ACC112 (cell line): ENCODE data around the gene ATP2A3.
A peak's percentile ranks its signal among the peaks of the same experiment; 100 is the strongest.

Source experiments
- H2AFZ ChIP-seq: fragments of 200-600 bp; sonication (generic); one replicate; pipeline ENCODE4 v1.6.0; 2017; ENCODE audit warnings: antibody characterized with exemption, low read length; ENCODE audit not compliant: unreplicated experiment
- H3K27ac ChIP-seq: fragments of 200-600 bp; sonication (generic); 2 replicates; pipeline ENCODE4 v1.5.1; 2014; ENCODE audit warnings: low read depth, mild to moderate bottlenecking, antibody characterized with exemption, low read length, moderate library complexity
- H3K27me3 ChIP-seq: fragments of 200-600 bp; sonication (generic); 2 replicates; pipeline ENCODE4 v1.6.1; 2014; ENCODE audit warnings: mild to moderate bottlenecking, antibody characterized with exemption, low read length, moderate library complexity, mixed read lengths; ENCODE audit not compliant: insufficient read depth
- H3K36me3 ChIP-seq: fragments of 200-600 bp; sonication (generic); 2 replicates; pipeline ENCODE4 v1.6.1; 2016; ENCODE audit warnings: mild to moderate bottlenecking, antibody characterized with exemption, low read length, moderate library complexity, mixed read lengths; ENCODE audit not compliant: insufficient read depth
- H3K4me1 ChIP-seq: fragments of 200-600 bp; sonication (generic); one replicate; pipeline ENCODE4 v1.6.1; 2016; ENCODE audit warnings: low read length, mixed read lengths; ENCODE audit not compliant: insufficient read depth, unreplicated experiment, control insufficient read depth
- H3K4me3 ChIP-seq: fragments of 200-600 bp; sonication (generic); 2 replicates; pipeline ENCODE4 v1.5.1; 2014; ENCODE audit warnings: mild to moderate bottlenecking, low read depth, low read length
- H3K79me2 ChIP-seq: fragments of 200-600 bp; sonication (generic); one replicate; pipeline ENCODE4 v1.6.0; 2016; ENCODE audit warnings: low read length; ENCODE audit not compliant: control insufficient read depth, unreplicated experiment, insufficient read depth

The ATP2A3 gene

DNA sequence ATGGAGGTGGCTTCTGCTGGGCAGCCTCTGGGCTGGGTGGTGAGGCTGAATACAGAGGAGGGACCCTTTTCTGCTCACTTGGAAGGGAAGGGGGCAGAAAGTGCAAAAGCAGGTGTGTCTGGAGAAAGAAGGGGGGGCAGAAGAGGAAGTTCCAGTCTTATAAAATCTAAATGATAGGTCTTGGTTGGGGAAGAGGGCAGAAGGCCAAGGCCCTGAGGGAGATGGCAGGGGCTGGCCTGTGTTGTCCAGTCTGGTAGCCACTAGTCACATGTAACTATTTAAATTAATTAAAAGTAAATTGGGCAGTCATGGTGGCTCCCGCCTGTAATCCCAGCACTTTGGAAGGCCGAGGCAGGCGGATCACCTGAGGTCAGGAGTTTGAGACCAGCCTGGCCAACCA lies 68.9 kb downstream of the ATP2A3 start:
- Histone ChIP-seq H3K79me2 (no peaks in the 10 kb centered on the region), H3K4me1 (peaks cover 28% of the 10 kb centered on the region), H3K4me3 (no peak overlapping the region), H3K27ac (no peak overlapping the region), H2AFZ (no peak overlapping the region), H3K36me3 (no peaks in the 10 kb centered on the region), H3K27me3 (no peaks in the 10 kb centered on the region)

DNA sequence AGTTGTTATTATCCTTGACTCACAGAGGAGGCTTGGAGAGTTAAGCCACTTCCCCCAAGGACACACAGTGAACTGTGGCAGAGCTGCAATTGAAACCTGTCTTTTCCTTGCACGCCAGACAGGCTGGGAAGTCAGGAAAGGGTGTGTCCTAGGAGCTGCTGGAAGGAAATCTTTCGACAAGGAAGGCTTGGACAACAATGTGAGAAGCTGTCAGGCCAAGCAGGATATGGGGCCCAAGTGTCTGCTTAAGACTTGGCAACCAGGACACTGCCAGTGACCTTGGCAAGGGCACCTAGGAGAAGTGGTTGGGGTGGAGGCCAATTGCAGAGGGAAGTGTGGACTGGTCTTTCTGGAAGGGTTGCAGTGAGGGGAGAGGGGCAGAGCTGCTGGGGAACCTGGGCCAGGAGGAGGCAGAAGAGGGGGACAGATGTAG lies 69.3 kb downstream of the ATP2A3 start:
- no peak overlapping the region for H3K27ac ChIP-seq
- no peak overlapping the region for H2AFZ ChIP-seq

GRCh38 chr17:3894188-3894587 lies 70.0 kb downstream of the ATP2A3 start:
- H2AFZ ChIP-seq = no peak overlapping the region
- H3K79me2 ChIP-seq = no peaks in the 10 kb centered on the region
- H3K27ac ChIP-seq = no peak overlapping the region
- peaks cover 37% of the 10 kb centered on the region for H3K4me1 ChIP-seq
- H3K36me3 ChIP-seq = no peaks in the 10 kb centered on the region
- H3K4me3 ChIP-seq = no peak overlapping the region
- no peaks in the 10 kb centered on the region for H3K27me3 ChIP-seq

More for the DNA sequence above, 69.3 kb downstream of the ATP2A3 start:
- H3K4me1 ChIP-seq = peaks cover 30% of the 10 kb centered on the region
- no peaks in the 10 kb centered on the region for H3K79me2 ChIP-seq
- no peaks in the 10 kb centered on the region for H3K27me3 ChIP-seq
- H3K36me3 ChIP-seq = no peaks in the 10 kb centered on the region
- H3K4me3 ChIP-seq = no peak overlapping the region

DNA sequence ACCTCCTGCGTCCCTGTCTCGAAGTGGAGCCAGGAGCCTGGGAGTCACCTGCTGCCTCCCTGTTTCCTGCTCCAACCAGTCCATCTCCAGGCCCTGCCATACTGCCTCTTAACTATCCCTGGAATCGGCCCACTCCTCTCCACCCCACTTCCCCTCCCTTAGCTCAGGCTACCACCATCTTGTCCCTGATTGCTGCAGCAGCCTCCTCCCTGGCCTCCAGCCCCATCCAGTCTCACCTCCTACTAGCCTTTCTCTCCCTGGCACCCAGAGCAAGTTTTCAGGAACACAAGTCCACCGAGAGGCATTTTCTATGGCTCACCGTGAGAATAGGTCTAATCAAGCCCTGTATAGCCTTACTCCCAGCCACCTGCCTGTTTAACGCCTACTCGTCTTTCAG lies 70.5 kb downstream of the ATP2A3 start:
- Histone ChIP-seq H3K4me1 (peaks cover 42% of the 10 kb centered on the region), H3K4me3 (peak overlapping the region; percentile 87), H2AFZ (no peak overlapping the region), H3K27me3 (no peaks in the 10 kb centered on the region), H3K27ac (no peak overlapping the region), H3K36me3 (no peaks in the 10 kb centered on the region), H3K79me2 (no peaks in the 10 kb centered on the region)

DNA sequence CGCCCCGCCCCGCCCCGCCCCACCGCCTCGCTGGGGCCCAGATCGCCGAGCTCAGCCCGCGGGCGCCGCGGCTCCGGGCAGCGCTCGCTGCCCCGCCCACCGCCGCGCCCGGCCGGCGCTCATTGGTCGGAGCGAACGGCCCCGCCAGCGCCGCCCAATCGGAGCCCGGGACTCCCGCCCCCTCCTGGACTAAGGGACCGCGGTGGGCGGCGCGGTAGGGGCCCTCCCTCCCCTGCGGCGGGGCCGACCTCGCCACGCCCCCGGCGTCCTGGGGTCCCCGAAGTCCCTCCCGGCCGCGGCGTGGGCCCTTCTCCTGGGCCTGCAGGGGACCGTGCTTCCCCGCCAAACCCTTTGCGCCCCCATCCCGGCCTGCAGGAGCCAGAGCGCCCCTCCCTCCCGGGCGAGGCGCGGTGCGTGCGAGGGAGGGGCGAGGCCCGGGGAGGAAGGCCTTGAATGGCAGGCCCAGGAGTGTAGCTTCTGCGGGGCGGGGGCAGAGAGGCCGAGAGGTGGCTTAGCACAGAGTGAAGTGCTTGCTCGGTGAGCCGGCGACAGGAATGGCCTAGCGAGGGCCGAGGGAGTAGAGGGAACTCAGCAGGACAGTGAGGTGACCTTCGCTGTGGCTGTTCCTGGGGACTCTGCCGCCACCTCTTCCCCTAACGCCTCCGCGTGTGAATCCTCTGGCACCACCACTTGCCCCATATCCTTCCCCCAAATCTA lies 71.1 kb downstream of the ATP2A3 start, which contains the start of gene CAMKK1:
TSS of gene CAMKK1 (minus strand) at position 51 of the 717 bp plus-strand sequence. CDS start 7,366 bp downstream, outside the sequence.
- H3K36me3 ChIP-seq = no peaks in the 10 kb centered on the region
- H3K27me3 ChIP-seq = no peaks in the 10 kb centered on the region
- peak within 1 kb of the TSS; percentile 90; the same call in 1 of the 2 replicates for H3K27ac ChIP-seq
- peaks cover 44% of the 10 kb centered on the region for H3K4me1 ChIP-seq
- no peaks in the 10 kb centered on the region for H3K79me2 ChIP-seq
- peak within 1 kb of the TSS; percentile 92 for H3K4me3 ChIP-seq
- peak within 1 kb of the TSS; percentile 95 for H2AFZ ChIP-seq

GRCh38 chr17:3892095-3892998 lies 71.9 kb downstream of the ATP2A3 start:
- Histone ChIP-seq H3K4me3 (peak overlapping the region; percentile 92), H2AFZ (peak overlapping the region; percentile 66), H3K79me2 (peaks cover 3% of the 10 kb centered on the region), H3K27me3 (no peaks in the 10 kb centered on the region), H3K27ac (no peak overlapping the region; the same call in 1 of the 2 replicates), H3K36me3 (no peaks in the 10 kb centered on the region), H3K4me1 (peaks cover 52% of the 10 kb centered on the region)

DNA sequence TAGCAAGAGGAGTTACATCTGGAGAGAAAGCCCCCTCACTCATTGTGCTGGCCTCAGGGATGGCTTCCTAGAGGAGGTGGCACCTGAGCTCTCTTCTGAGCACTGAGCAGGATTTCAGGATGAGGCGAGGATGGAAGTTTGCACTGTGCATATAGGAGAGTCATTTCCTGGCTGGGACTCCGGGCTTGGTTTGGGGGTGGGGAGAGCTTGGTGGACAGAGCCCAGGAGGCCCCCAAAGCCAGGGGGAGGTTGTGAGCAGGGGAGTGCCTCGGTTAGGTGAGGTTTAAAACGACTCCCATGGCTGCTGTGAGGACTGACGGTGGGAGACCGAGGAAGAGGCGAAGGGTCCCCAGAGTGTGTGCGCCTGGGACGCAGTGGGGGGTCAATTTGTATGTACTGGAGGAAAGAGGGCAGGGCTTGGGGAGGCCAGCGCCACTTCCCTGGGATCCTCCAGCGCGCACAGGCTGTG lies 72.6 kb downstream of the ATP2A3 start:
- peaks cover 8% of the 10 kb centered on the region for H3K79me2 ChIP-seq
- no peaks in the 10 kb centered on the region for H3K36me3 ChIP-seq
- no peaks in the 10 kb centered on the region for H3K27me3 ChIP-seq
- H2AFZ ChIP-seq = no peak overlapping the region
- peak overlapping the region; percentile 90; the same call in 1 of the 2 replicates for H3K27ac ChIP-seq
- H3K4me1 ChIP-seq = peaks cover 58% of the 10 kb centered on the region
- H3K4me3 ChIP-seq = peak overlapping the region; percentile 92

- Histone ChIP-seq H3K79me2 (peaks cover 10% of the 10 kb centered on the region), H3K4me1 (peaks cover 66% of the 10 kb centered on the region), H3K27me3 (no peaks in the 10 kb centered on the region), H3K4me3 (peak overlapping the region; percentile 92), H3K36me3 (no peaks in the 10 kb centered on the region), H3K27ac (peak overlapping the region; percentile 90), H2AFZ (no peak overlapping the region)
Observed at GRCh38 chr17:3890878-3891219, 73.4 kb downstream of the ATP2A3 start.

DNA sequence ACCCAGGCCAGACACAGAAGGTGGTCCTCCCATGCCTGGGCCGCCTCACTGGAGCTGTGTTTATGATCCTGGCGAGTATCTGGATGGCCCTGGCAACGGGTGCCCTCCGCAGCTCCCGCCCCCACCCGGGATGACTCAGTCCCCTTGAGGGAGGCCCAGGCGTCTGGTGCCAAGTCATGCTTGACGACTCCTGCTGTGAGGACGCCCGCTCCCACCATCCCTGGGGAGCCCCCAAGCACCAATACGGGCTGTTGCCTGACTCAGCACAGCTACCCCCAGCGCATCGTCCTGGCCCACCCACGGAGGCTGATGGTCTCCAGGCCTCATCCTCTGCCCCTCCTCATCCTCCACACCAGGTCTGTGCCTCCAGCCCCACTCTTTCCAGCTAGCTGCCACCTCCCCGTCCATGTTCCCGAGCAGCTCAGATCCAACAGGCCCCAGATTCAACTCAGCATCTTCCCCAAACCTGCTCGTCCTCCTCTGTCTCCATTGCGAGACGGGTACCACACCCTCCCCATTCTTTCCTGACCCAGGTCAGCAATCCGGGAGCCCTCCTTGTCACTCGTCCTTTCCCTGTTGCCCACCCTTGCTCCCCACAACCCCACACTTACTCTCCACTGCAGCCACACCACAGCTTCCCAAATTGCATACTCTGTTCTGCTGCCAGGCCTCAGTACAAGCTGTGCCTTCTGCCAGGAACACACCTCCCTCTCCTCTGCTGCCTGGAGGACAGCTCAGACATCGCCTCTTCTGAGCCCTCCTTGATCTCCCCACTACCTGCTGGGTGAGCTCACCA lies 74.0 kb downstream of the ATP2A3 start:
- H3K4me1 ChIP-seq = peaks cover 71% of the 10 kb centered on the region
- H3K27ac ChIP-seq = peak overlapping the region; percentile 90
- peaks cover 10% of the 10 kb centered on the region for H3K79me2 ChIP-seq
- H2AFZ ChIP-seq = no peak overlapping the region
- peak overlapping the region; percentile 92 for H3K4me3 ChIP-seq
- no peaks in the 10 kb centered on the region for H3K27me3 ChIP-seq
- H3K36me3 ChIP-seq = no peaks in the 10 kb centered on the region
